PC-9 (cell line): Measurements from ENCODE around the gene RNASE1. TPM values are rescaled to one million over a fixed set of nuclear protein-coding genes. Genes with fewer than 3 reads are reported as not detected.

ENCODE experiments used
- BruUV-seq: library from RNA; stranded (reverse); fragments of 400-500 nt; replicated peaks from 2 replicates; lab custom pipeline; 2021; lab: Mats Ljungman, UMichigan
- CTCF ChIA-PET: fragments of 300-600 bp; sonication (Branson Sonifier 250); formaldehyde crosslinking; loops from one replicate; lab custom pipeline; 2022; ENCODE audit warnings: antibody characterized with exemption; lab: Charles Lee
- POLR2A ChIA-PET: fragments of 300-600 bp; sonication (Branson Sonifier 250); formaldehyde crosslinking; loops from one replicate; lab custom pipeline; 2022; ENCODE audit warnings: antibody characterized with exemption; ENCODE audit not compliant: unreplicated experiment; lab: Charles Lee
- DNase-seq, 2 experiments: peaks; one replicate each; pipeline versions ENCODE4 v3.0.0 to v3.0.0-alpha.2; 2015 to 2022; ENCODE audit warnings: mixed read lengths in 1 of 2
- H2AFZ ChIP-seq: fragments of 200-600 bp; sonication (generic); 2 replicates; pipeline ENCODE4 v1.8.1; 2017; ENCODE audit warnings: antibody characterized with exemption
- H3F3A ChIP-seq: fragments of 200-600 bp; sonication (generic); 2 replicates; pipeline ENCODE4 v1.8.1; 2017; ENCODE audit warnings: antibody characterized with exemption, mild to moderate bottlenecking, low read depth; ENCODE audit not compliant: insufficient read depth
- H3K27ac ChIP-seq: fragments of 200-600 bp; sonication (generic); 2 replicates; pipeline ENCODE4 v1.6.1; 2016; ENCODE audit warnings: mixed run types
- H3K27me3 ChIP-seq: fragments of 200-600 bp; sonication (generic); 2 replicates; pipeline ENCODE4 v1.6.1; 2016; ENCODE audit warnings: low read depth, mixed run types; ENCODE audit not compliant: insufficient read depth
- H3K36me3 ChIP-seq: fragments of 200-600 bp; sonication (generic); 2 replicates; pipeline ENCODE4 v1.6.1; 2016; ENCODE audit warnings: low read depth, mixed run types
- H3K4me1 ChIP-seq: fragments of 200-600 bp; sonication (generic); replicated peaks from 2 replicates; pipeline ENCODE4 v1.6.1; 2016; ENCODE audit warnings: mixed run types; ENCODE audit not compliant: insufficient read depth
- H3K4me2 ChIP-seq: fragments of 200-600 bp; sonication (generic); 2 replicates; pipeline ENCODE4 v1.6.1; 2017; ENCODE audit warnings: mixed run types
- H3K4me3 ChIP-seq: fragments of 200-600 bp; sonication (generic); 2 replicates; pipeline ENCODE4 v1.6.1; 2016; ENCODE audit warnings: mixed run types
- H3K79me2 ChIP-seq: fragments of 200-600 bp; sonication (generic); 2 replicates; pipeline ENCODE4 v1.6.1; 2017; ENCODE audit warnings: low read depth, mixed run types
- H3K9me2 ChIP-seq: fragments of 200-600 bp; sonication (generic); 2 replicates; pipeline ENCODE4 v1.8.1; 2017; ENCODE audit warnings: mild to moderate bottlenecking; ENCODE audit not compliant: insufficient read depth
- H3K9me3 ChIP-seq: fragments of 200-600 bp; sonication (generic); 2 replicates; pipeline ENCODE4 v1.8.1; 2016; ENCODE audit warnings: low read depth; ENCODE audit not compliant: insufficient read depth
- H4K20me1 ChIP-seq: fragments of 200-600 bp; sonication (generic); 2 replicates; pipeline ENCODE4 v1.8.1; 2017; ENCODE audit not compliant: insufficient read depth
- CTCF ChIP-seq: fragments of 200-600 bp; sonication (generic); conservative IDR thresholded peaks from 2 replicates; pipeline ENCODE4 v1.6.1; 2017; ENCODE audit warnings: mixed run types, antibody characterized with exemption, mild to moderate bottlenecking, moderate library complexity
- EZH2 ChIP-seq: fragments of 200-600 bp; sonication (generic); IDR thresholded peaks from 2 replicates; pipeline ENCODE4 v1.8.0; 2017; ENCODE audit warnings: antibody characterized with exemption, low read depth
- intact Hi-C: fragments of 100-400 bp; cut with micrococcal nuclease; formaldehyde crosslinking; loops from one replicate; pipeline ENCODE4 v1.10.0; 2022; ENCODE audit not compliant: unreplicated experiment
- total RNA-seq: library from RNA; stranded (reverse); gene quantifications from 2 replicates; pipeline ENCODE4 v1.2.3, GENCODE V29; 2021

Gene RNASE1
- total RNA-seq, 1 experiment from 2014 or later: 47.4 TPM

DNA sequence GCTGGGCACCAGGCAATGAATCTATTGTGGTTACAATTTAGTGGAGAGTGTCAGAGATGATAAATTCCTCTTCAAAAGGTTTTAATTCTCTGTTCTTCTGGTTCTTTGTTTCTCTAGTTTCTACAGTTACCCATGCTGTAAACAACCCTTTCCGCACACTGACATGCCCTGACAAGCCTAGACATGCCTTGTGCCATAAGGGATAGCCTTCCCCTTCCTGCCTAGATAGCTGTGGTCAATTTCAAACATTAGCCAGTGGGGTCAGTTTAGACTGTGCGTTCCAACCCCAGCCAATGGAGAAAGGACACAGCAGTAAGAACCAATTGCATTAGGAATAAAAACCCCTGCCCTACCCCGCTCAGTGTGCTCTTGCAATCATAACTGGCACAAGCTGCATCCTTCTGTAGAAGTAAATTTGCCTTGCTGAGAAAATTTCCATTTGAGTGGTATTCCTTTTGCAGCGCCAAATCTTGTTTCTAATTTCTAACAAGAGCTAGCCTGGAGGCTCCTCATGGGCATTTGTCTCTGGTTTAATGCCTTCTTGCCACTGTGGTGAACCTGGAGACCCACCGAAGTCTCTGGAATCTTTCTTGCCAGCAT, 50.6 kb downstream of the RNASE1 start:
- H3K9me2 ChIP-seq: no peaks in the 10 kb centered on the region
- H3K27ac ChIP-seq: no peak overlapping the region
- no TSS peak for BruUV-seq
- H3F3A ChIP-seq: no peaks in the 10 kb centered on the region
- H3K79me2 ChIP-seq: no peaks in the 10 kb centered on the region
- H3K36me3 ChIP-seq: no peaks in the 10 kb centered on the region
- no peak overlapping the region for H2AFZ ChIP-seq
- DNase-seq: no peak
- CTCF ChIA-PET: no interaction called here
- H3K4me3 ChIP-seq: no peak overlapping the region
- H3K27me3 ChIP-seq: no peaks in the 10 kb centered on the region
- H3K4me1 ChIP-seq: no peaks in the 10 kb centered on the region
- H4K20me1 ChIP-seq: no peaks in the 10 kb centered on the region
- H3K4me2 ChIP-seq: no peak overlapping the region
- POLR2A ChIA-PET: no interaction called here
- H3K9me3 ChIP-seq: no peaks in the 10 kb centered on the region
- TF ChIP-seq CTCF (no peak), EZH2 (no peak)
- intact Hi-C loops: no loop called here

Other genes starting within 250 kb of the RNASE1 start
- gene RNASE9, start 241.8 kb downstream of the RNASE1 start, total RNA-seq: not detected in 2 replicates
- not detected in 2 replicates for gene RNASE11, start 214.8 kb downstream of the RNASE1 start, total RNA-seq
- not detected in 2 replicates for gene RNASE12, start 211.5 kb downstream of the RNASE1 start, total RNA-seq
- not detected in 2 replicates for gene OR6S1, start 161.2 kb downstream of the RNASE1 start, total RNA-seq
- gene RNASE4, start 118.3 kb downstream of the RNASE1 start, total RNA-seq: 2.0 and 4.0 TPM in 2 replicates
- 4.4 and 5.7 TPM in 2 replicates for gene ANG, start 114.1 kb downstream of the RNASE1 start, total RNA-seq
- gene EDDM3A, start 57.0 kb downstream of the RNASE1 start, total RNA-seq: not detected in 2 replicates
- gene EDDM3B, start 34.4 kb downstream of the RNASE1 start, total RNA-seq: not detected in 2 replicates
- gene RNASE6, start 21.6 kb downstream of the RNASE1 start, total RNA-seq: not detected in 2 replicates
- not detected in 2 replicates for gene RNASE3, start 88.5 kb upstream of the RNASE1 start, total RNA-seq
- gene RNASE2, start 152.6 kb upstream of the RNASE1 start, total RNA-seq: not detected in 2 replicates
- 40.9 and 51.2 TPM in 2 replicates for gene METTL17, start 187.1 kb upstream of the RNASE1 start, total RNA-seq
- gene SLC39A2, start 196.4 kb upstream of the RNASE1 start, total RNA-seq: 0.35 and 0.68 TPM in 2 replicates
- gene NDRG2, start 222.2 kb upstream of the RNASE1 start, total RNA-seq: 12.2 and 14.6 TPM in 2 replicates
- not detected in 2 replicates for gene TPPP2, start 227.4 kb upstream of the RNASE1 start, total RNA-seq
- not detected in 2 replicates for gene RNASE13, start 232.0 kb upstream of the RNASE1 start, total RNA-seq
- gene RNASE7, start 239.5 kb upstream of the RNASE1 start, total RNA-seq: not detected in 2 replicates